ENCODE results near the gene PCCB. TPM values are rescaled to one million over a fixed set of nuclear protein-coding genes. Genes with fewer than 3 reads are reported as not detected.
"Not testable (repeated sequence)": the region's sequence is repeated elsewhere in the genome, so short reads cannot be mapped to it uniquely, and the experiment has no call there.

The PCCB gene
- total RNA-seq, 3 donors from 2014 or later, result 31.2 to 40.5 (median 38.5) TPM

GRCh38 chr3:136351905-136352304 is 101.8 kb downstream of the PCCB start:
- Mint-ChIP-seq H3K27me3 (ENCODE audit: low read depth) (no peaks in the 10 kb centered on the region), H3K4me3 (no peak overlapping the region), H3K9me3 (peaks cover 8% of the 10 kb centered on the region), H3K4me1 (ENCODE audit: low read depth) (peaks cover 2% of the 10 kb centered on the region), H3K36me3 (ENCODE audit: insufficient read depth) (peaks cover 27% of the 10 kb centered on the region)
- ATAC-seq (no peak), DNase-seq (no peak)

GRCh38 chr3:136353461-136353860 is 103.3 kb downstream of the PCCB start:
- ATAC-seq (no peak), DNase-seq (no peak)
- H3K36me3 Mint-ChIP-seq (ENCODE audit: insufficient read depth), result peaks cover 30% of the 10 kb centered on the region
- peaks cover 2% of the 10 kb centered on the region for H3K4me1 Mint-ChIP-seq (ENCODE audit: low read depth)
- H3K4me3 Mint-ChIP-seq, result no peak overlapping the region
- H3K27me3 Mint-ChIP-seq (ENCODE audit: low read depth), result no peaks in the 10 kb centered on the region
- peaks cover 8% of the 10 kb centered on the region for H3K9me3 Mint-ChIP-seq

- H3K9me3 Mint-ChIP-seq, result no peaks in the 10 kb centered on the region
- no peak overlapping the region for H3K4me3 Mint-ChIP-seq
- DNase-seq (no peak), ATAC-seq (no peak)
- no peaks in the 10 kb centered on the region for H3K27me3 Mint-ChIP-seq (ENCODE audit: low read depth)
- H3K36me3 Mint-ChIP-seq (ENCODE audit: insufficient read depth), result peaks cover 19% of the 10 kb centered on the region
- no peaks in the 10 kb centered on the region for H3K4me1 Mint-ChIP-seq (ENCODE audit: low read depth)
Observed at GRCh38 chr3:136366289-136366688, 116.1 kb downstream of the PCCB start.

- H3K4me1 Mint-ChIP-seq (ENCODE audit: low read depth); H3K27me3 Mint-ChIP-seq (ENCODE audit: low read depth); H3K4me3 Mint-ChIP-seq; DNase-seq; ATAC-seq; H3K9me3 Mint-ChIP-seq: not testable (repeated sequence)
- H3K36me3 Mint-ChIP-seq (ENCODE audit: insufficient read depth), result peaks cover 20% of the 10 kb centered on the region
Observed at GRCh38 chr3:136375800-136376199, 125.7 kb downstream of the PCCB start.

- H3K36me3 Mint-ChIP-seq (ENCODE audit: insufficient read depth), result peaks cover 25% of the 10 kb centered on the region
- DNase-seq (no peak), ATAC-seq (no peak)
- no peaks in the 10 kb centered on the region for H3K9me3 Mint-ChIP-seq
- H3K27me3 Mint-ChIP-seq (ENCODE audit: low read depth), result no peaks in the 10 kb centered on the region
- no peaks in the 10 kb centered on the region for H3K4me1 Mint-ChIP-seq (ENCODE audit: low read depth)
- H3K4me3 Mint-ChIP-seq, result no peak overlapping the region
Observed at GRCh38 chr3:136377508-136377907, 127.4 kb downstream of the PCCB start.

- ATAC-seq, result no peak
- DNase-seq, result no peak
- H3K9me3 Mint-ChIP-seq, result no peaks in the 10 kb centered on the region
- peaks cover 23% of the 10 kb centered on the region for H3K36me3 Mint-ChIP-seq (ENCODE audit: insufficient read depth)
- H3K4me3 Mint-ChIP-seq, result no peak overlapping the region
- no peaks in the 10 kb centered on the region for H3K27me3 Mint-ChIP-seq (ENCODE audit: low read depth)
- no peaks in the 10 kb centered on the region for H3K4me1 Mint-ChIP-seq (ENCODE audit: low read depth)
Observed at GRCh38 chr3:136378011-136378410, 127.9 kb downstream of the PCCB start.

Other genes with a start within 250 kb of the PCCB start
- 10 to 100 TPM; 42.8 to 47.2 (median 46.8) TPM for gene MSL2, start 54.0 kb upstream of the PCCB start, total RNA-seq

Data from activated T-cell treated with anti-CD3 and anti-CD28 coated beads, Interleukin-2, amount 50 U/mL, for 4 hours (primary cell).